Stimulated activated CD4-positive, alpha-beta T cell treated with anti-CD3 and anti-CD28 coated beads, TNF-alpha, amount 100 ng/mL, for 48 hours (primary cell): ENCODE results near the gene PKN2.

ENCODE experiments used
- DNase-seq, 3 donors: peaks; one replicate each; pipeline ENCODE4 v3.0.0-alpha.2; 2020; ENCODE audit warnings: low read depth in 3 of 3

PKN2 gene

GRCh38 chr1:88683541-88684481 lies at the start of gene PKN2:
TSS of gene PKN2 (plus strand) at chr1:88684273. CDS start at chr1:88684581, 308 bp downstream.
- DNase-seq: peak; percentile 92 to 97 (median 94)

- no peak for DNase-seq
Measured at GRCh38 chr1:88634538-88634937, 49.5 kb upstream of the PKN2 start.

GRCh38 chr1:88640060-88640459 lies 44.0 kb upstream of the PKN2 start:
- no peak for DNase-seq

- DNase-seq: no peak
Measured at GRCh38 chr1:88645886-88646285, 38.2 kb upstream of the PKN2 start.

GRCh38 chr1:88646476-88647248 lies 37.4 kb upstream of the PKN2 start:
- no peak for DNase-seq

- DNase-seq: no peak
Measured at GRCh38 chr1:88647249-88647645, 36.8 kb upstream of the PKN2 start.

- no peak for DNase-seq
Measured at GRCh38 chr1:88647749-88648415, 36.2 kb upstream of the PKN2 start.

GRCh38 chr1:88648706-88649105 lies 35.4 kb upstream of the PKN2 start:
- DNase-seq: no peak

GRCh38 chr1:88649932-88650331 lies 34.1 kb upstream of the PKN2 start:
- no peak for DNase-seq

GRCh38 chr1:88650676-88651418 lies 33.2 kb upstream of the PKN2 start:
- no peak for DNase-seq

GRCh38 chr1:88655140-88655539 lies 28.9 kb upstream of the PKN2 start:
- DNase-seq: no peak

GRCh38 chr1:88655685-88656299 lies 28.3 kb upstream of the PKN2 start:
- DNase-seq: no peak

GRCh38 chr1:88658419-88658818 lies 25.7 kb upstream of the PKN2 start:
- no peak for DNase-seq

GRCh38 chr1:88659552-88659951 lies 24.5 kb upstream of the PKN2 start:
- no peak for DNase-seq

- DNase-seq: no peak
Measured at GRCh38 chr1:88661188-88661587, 22.9 kb upstream of the PKN2 start.

- no peak for DNase-seq
Measured at GRCh38 chr1:88661951-88662699, 21.9 kb upstream of the PKN2 start.

- no peak for DNase-seq
Measured at GRCh38 chr1:88662723-88663122, 21.4 kb upstream of the PKN2 start.

- DNase-seq: no peak
Measured at GRCh38 chr1:88668405-88668804, 15.7 kb upstream of the PKN2 start.

GRCh38 chr1:88670462-88670861 lies 13.6 kb upstream of the PKN2 start:
- DNase-seq: no peak

- DNase-seq: no peak
Measured at GRCh38 chr1:88673446-88673845, 10.6 kb upstream of the PKN2 start.
